Measurements from ENCODE around the gene EFNA1. TPM values are rescaled to one million over a fixed set of nuclear protein-coding genes. Genes with fewer than 3 reads are reported as not detected.

EFNA1 gene
- total RNA-seq, 1 donor from 2014 or later = 66.7 TPM

- H3K27ac ChIP-seq = peak overlapping the region; percentile 35 to 51
- intact Hi-C loops (cut with DNase I) = no loop called here
- DNase-seq (ENCODE audit: low spot score in 2 of 2) = no peak
- H3K9me3 ChIP-seq = no peaks in the 10 kb centered on the region
- H3K36me3 ChIP-seq = no peaks in the 10 kb centered on the region
- no peak overlapping the region for H3K4me3 ChIP-seq
- peaks cover 0 to 6% of the 10 kb centered on the region in 2 donors for H3K4me1 ChIP-seq
- no peaks in the 10 kb centered on the region for H3K27me3 ChIP-seq
- no peak for TF ChIP-seq CTCF (IDR thresholded peaks at IDR 0.05)
Observed at GRCh38 chr1:155094622-155094948, 33.1 kb upstream of the EFNA1 start.

GRCh38 chr1:155099331-155099730 is 28.3 kb upstream of the EFNA1 start:
- intact Hi-C loops (cut with DNase I) = no loop called here
- no peaks in the 10 kb centered on the region for H3K36me3 ChIP-seq
- TF ChIP-seq CTCF (IDR thresholded peaks at IDR 0.05) = no peak
- peaks cover 0 to 3% of the 10 kb centered on the region in 2 donors for H3K4me1 ChIP-seq
- H3K27me3 ChIP-seq = no peaks in the 10 kb centered on the region
- no peaks in the 10 kb centered on the region for H3K9me3 ChIP-seq
- DNase-seq (ENCODE audit: low spot score in 2 of 2) = no peak
- H3K27ac ChIP-seq = no peak overlapping the region
- H3K4me3 ChIP-seq = no peak overlapping the region

- intact Hi-C loops (cut with DNase I) = no loop called here
- TF ChIP-seq CTCF (IDR thresholded peaks at IDR 0.05) = no peak
Observed at GRCh38 chr1:155103325-155103724, 24.4 kb upstream of the EFNA1 start.

GRCh38 chr1:155104605-155105534 is 22.8 kb upstream of the EFNA1 start:
- Histone ChIP-seq H3K4me1 (no peaks in the 10 kb centered on the region), H3K27me3 (no peaks in the 10 kb centered on the region), H3K27ac (no peak overlapping the region), H3K4me3 (no peak overlapping the region), H3K9me3 (no peaks in the 10 kb centered on the region), H3K36me3 (no peaks in the 10 kb centered on the region)
- TF ChIP-seq CTCF (IDR thresholded peaks at IDR 0.05) = no peak
- no peak for DNase-seq (ENCODE audit: low spot score in 2 of 2)
- intact Hi-C loops (cut with DNase I) = no loop called here

More at GRCh38 chr1:155103325-155103724, 24.4 kb upstream of the EFNA1 start:
- no peak for DNase-seq (ENCODE audit: low spot score in 2 of 2)
- Histone ChIP-seq H3K9me3 (no peaks in the 10 kb centered on the region), H3K36me3 (no peaks in the 10 kb centered on the region), H3K27me3 (no peaks in the 10 kb centered on the region), H3K4me3 (no peak overlapping the region), H3K4me1 (no peaks in the 10 kb centered on the region), H3K27ac (no peak overlapping the region)

- intact Hi-C loops (cut with DNase I) = no loop called here
- no peaks in the 10 kb centered on the region for H3K27me3 ChIP-seq
- no peaks in the 10 kb centered on the region for H3K9me3 ChIP-seq
- no peak overlapping the region for H3K27ac ChIP-seq
- no peak for TF ChIP-seq CTCF (IDR thresholded peaks at IDR 0.05)
- H3K4me3 ChIP-seq = no peak overlapping the region
- DNase-seq (ENCODE audit: low spot score in 2 of 2) = no peak
- H3K36me3 ChIP-seq = no peaks in the 10 kb centered on the region
- no peaks in the 10 kb centered on the region for H3K4me1 ChIP-seq
Observed at GRCh38 chr1:155105604-155106011, 22.1 kb upstream of the EFNA1 start.
